D341Med (cell line): ENCODE results near the gene HOXD1.

Source experiments
- DNase-seq: peaks from one replicate; pipeline ENCODE4 v3.0.0; 2012; ENCODE audit warnings: low spot score

HOXD1 gene

GRCh38 chr2:176152350-176153181 lies 35.9 kb upstream of the HOXD1 start:
- no peak for DNase-seq

GRCh38 chr2:176154576-176155252 lies 33.8 kb upstream of the HOXD1 start:
- DNase-seq = no peak

- no peak for DNase-seq
Observed at GRCh38 chr2:176155356-176156044, 33.0 kb upstream of the HOXD1 start.

- DNase-seq = no peak
Observed at GRCh38 chr2:176156301-176156806, 32.1 kb upstream of the HOXD1 start.

DNA sequence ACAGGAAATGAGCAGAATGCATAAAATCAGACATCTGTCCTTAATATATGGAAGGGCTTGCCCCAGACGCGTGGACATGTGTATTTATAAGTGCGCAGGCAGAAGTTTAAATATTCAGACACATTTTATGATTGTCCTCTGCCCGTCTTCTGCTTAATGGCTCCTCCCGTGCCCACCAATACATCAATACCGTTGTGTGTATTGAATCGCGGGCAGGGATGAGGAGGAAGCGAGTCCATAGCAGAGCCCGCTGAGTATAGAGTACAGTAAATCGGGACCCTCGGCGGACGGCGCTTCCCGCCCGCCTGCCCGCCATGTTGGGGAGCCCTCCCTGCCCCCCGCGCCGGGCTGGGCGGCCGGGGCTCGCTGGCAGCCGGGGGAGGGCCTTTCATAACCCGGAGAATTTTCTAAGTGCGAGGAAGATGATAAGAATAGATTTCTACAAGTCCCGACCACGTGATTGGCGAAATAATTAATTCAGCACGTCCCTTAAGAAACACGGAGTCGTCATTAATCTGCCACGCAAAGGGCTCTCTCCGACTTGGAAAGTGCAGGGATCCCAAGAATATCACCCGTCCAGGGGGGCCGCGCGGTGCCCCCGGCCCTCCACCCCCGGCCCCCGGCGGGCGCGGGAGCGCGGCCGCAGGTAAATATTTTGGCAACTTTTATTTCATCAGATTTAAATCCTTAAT lies 31.5 kb upstream of the HOXD1 start, which contains the start of gene HOXD3:
Gene HOXD3, plus strand, starts transcription at position 501 of the 692 bp plus-strand sequence. CDS start 11,808 bp downstream, outside the sequence.
- no peak for DNase-seq

- peak; percentile 64 for DNase-seq
Observed at GRCh38 chr2:176157499-176158185, 30.8 kb upstream of the HOXD1 start.

- DNase-seq = no peak
Observed at GRCh38 chr2:176158186-176158591, 30.3 kb upstream of the HOXD1 start.

DNA sequence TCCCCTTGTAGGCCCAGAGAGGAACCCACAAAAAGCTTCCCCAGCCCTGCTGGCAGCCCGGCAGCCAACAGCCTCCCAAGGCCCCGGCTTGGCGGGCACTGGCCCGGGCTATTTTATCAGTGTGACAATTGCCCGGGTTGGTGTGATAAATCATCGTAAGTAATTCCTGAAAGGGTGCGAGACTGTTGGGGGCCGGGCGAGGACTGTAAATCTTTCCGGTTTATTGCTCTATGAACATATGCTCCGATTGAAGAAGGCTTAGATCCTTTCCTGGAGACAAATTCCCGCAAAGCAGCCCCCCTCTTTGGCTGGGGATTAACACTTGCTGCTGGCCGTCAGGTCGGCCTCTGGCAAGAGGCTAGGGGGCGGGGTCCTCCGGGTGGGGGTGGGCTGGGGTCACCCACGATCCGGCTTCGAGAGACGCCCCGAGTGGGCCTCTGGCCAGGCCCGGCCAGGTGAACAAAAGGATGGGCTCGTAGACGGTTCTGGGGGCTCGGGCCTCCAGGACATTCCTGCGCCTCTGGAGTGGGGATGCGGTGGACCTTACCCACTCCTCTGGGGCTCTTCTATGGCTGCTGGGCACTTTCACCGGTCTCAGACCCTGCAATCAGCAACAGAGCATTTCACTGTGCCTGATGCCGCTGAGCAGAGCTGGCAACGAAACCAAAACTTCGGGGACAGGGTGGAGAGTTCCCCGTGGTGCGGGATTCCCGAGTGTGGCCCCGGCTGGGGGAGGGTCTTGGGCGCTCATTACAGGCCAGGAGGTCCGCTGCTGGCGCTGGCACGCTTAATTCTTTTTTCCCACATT lies 29.4 kb upstream of the HOXD1 start:
- DNase-seq = no peak

- no peak for DNase-seq
Observed at GRCh38 chr2:176159663-176160250, 28.7 kb upstream of the HOXD1 start.

DNA sequence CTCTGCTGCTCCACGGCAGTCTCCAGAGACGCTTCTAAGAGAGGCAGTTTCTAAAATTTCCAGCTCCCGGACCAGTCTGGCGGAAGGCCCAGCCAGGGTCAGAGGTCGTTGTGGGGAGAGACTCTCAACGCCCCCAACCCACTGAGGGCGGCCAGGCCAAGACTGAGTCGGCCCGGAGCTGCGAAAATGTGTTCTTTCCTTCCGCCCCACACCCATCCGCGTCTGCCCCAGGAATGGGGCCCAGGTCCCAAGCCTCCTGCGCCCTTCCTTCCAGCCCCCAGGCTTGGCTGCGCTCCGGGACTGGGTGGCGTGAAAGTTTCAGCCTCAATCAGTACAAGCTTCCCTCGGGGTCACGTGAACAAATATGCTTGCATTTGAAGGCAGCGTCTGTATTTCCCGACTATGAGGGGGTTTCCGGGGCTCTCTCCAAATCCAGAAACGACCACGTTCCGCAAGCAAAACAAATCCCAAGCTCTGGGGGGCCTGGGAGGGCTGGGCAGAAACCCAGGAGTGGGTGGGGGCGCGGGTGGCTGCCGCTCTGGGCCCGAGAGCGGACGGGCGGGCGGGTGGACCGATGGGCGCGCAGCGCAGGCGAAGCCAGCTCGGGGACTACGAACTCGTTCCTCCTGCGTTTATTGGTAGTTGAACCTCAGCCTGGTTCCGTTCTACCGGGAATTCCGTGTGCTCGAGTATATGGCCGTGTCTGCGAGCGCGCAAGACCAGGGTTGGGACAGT lies 28.1 kb upstream of the HOXD1 start:
- DNase-seq = no peak

DNA sequence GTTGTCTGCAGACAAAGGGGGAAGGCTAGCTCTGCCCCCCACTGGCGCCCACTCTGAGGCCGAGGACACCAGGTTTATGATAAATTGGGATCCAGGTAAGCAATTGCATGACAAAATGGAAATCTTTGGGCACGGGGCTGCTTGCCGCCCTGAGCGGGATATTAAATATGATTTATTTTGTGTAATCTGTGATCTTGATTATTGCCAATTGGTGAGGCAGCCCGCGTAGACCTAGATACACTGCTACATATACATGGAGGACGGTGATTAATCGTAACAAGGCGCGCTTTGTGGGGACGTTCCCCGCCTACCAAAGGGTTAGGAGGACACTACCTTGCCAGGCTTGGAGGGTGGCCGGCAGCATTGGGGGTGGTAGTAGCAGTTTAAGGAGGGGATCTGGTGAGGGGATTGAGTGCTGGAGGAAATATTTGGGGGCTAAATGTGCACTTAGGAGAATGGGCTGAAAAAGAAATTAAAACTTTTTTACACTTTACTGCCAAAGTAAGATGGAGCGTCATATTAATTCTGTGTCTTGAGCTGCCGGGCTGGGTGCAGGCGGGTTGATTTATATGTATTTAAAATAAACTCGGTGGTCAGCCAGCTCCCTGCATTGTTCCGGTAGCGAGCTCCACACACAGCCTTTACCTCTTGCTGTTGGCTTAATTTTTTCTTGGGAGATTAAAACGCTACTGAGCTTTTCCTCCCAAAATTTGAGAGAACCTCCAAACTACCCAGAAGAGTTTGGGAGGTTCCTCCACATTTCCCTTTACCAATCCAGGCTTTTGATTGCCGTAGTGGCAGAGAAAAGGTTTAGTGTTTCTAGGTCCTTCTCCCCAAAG lies 27.3 kb upstream of the HOXD1 start:
- DNase-seq = no peak

- no peak for DNase-seq
Observed at GRCh38 chr2:176161825-176162626, 26.4 kb upstream of the HOXD1 start.

GRCh38 chr2:176162911-176163671 lies 25.4 kb upstream of the HOXD1 start:
- DNase-seq = no peak

- no peak for DNase-seq
Observed at GRCh38 chr2:176163672-176164056, 24.8 kb upstream of the HOXD1 start.

GRCh38 chr2:176164201-176164600 lies 24.3 kb upstream of the HOXD1 start:
- no peak for DNase-seq

GRCh38 chr2:176164611-176165369 lies 23.7 kb upstream of the HOXD1 start:
- no peak for DNase-seq
